SK-N-SH treated with all-trans-retinoic acid at 6 μM for 48 hours (cell line): ENCODE results near the gene CNTN4.

ENCODE experiments used
- ATAC-seq: fragments of 200-7000 bp; cut with Tn5 transposase; 3 replicates; pipeline ENCODE4 v1.9.1; 2020; ENCODE audit warnings: mild to moderate bottlenecking, moderate library complexity
- ARNTL ChIP-seq: fragments of 450-650 bp; formaldehyde crosslinking; IDR thresholded peaks from 2 replicates; pipeline ENCODE4 v1.5.0; 2020; ENCODE audit warnings: low read depth, mild to moderate bottlenecking, moderate library complexity, borderline replicate concordance
- BACH2 ChIP-seq: fragments of 250-450 bp; sonication (Bioruptor Pico); IDR thresholded peaks from 2 replicates; pipeline ENCODE4 v1.9.0; 2021; ENCODE audit warnings: mild to moderate bottlenecking, borderline replicate concordance
- CSDC2 ChIP-seq: fragments of 250-450 bp; sonication (Bioruptor Pico); IDR thresholded peaks from 2 replicates; pipeline ENCODE4 v1.5.0; 2020; ENCODE audit warnings: mild to moderate bottlenecking, moderate library complexity
- ESRRG ChIP-seq: fragments of 250-450 bp; sonication (Bioruptor Pico); IDR thresholded peaks from 2 replicates; pipeline ENCODE4 v1.6.1; 2021; ENCODE audit warnings: mild to moderate bottlenecking
- GLIS3 ChIP-seq: fragments of 250-450 bp; sonication (Bioruptor Pico); IDR thresholded peaks from 2 replicates; pipeline ENCODE4 v1.5.0; 2020; ENCODE audit warnings: mild to moderate bottlenecking, moderate library complexity
- ISL1 ChIP-seq: fragments of 250-450 bp; sonication (Bioruptor Pico); IDR thresholded peaks from 2 replicates; pipeline ENCODE4 v2.1.2; 2022; ENCODE audit warnings: mild to moderate bottlenecking, moderate library complexity
- OSR1 ChIP-seq: fragments of 250-450 bp; sonication (Bioruptor Pico); IDR thresholded peaks from 2 replicates; pipeline ENCODE4 v1.8.0; 2022; ENCODE audit warnings: moderate library complexity, mild to moderate bottlenecking, inconsistent platforms
- PPARA ChIP-seq: fragments of 250-450 bp; sonication (Bioruptor Pico); IDR thresholded peaks from 2 replicates; pipeline ENCODE4 v1.5.0; 2020; ENCODE audit warnings: mild to moderate bottlenecking, borderline replicate concordance
- RARB ChIP-seq: fragments of 250-450 bp; sonication (Bioruptor Pico); IDR thresholded peaks from 2 replicates; pipeline ENCODE4 v1.8.0; 2021; ENCODE audit warnings: mild to moderate bottlenecking, moderate library complexity
- SNAI2 ChIP-seq: fragments of 250-450 bp; sonication (Bioruptor Pico); IDR thresholded peaks from 2 replicates; pipeline ENCODE4 v1.5.0; 2020; ENCODE audit warnings: mild to moderate bottlenecking, moderate library complexity
- TCF4 ChIP-seq: fragments of 250-450 bp; sonication (Bioruptor Pico); IDR thresholded peaks from 2 replicates; pipeline ENCODE4 v1.8.0; 2021; ENCODE audit warnings: mild to moderate bottlenecking, moderate library complexity, borderline replicate concordance
- TOX ChIP-seq: fragments of 250-450 bp; sonication (Bioruptor Pico); IDR thresholded peaks from 2 replicates; pipeline ENCODE4 v1.8.0; 2021; ENCODE audit warnings: mild to moderate bottlenecking, moderate library complexity, borderline replicate concordance
- ZC3H10 ChIP-seq: fragments of 250-450 bp; sonication (Bioruptor Pico); IDR thresholded peaks from 2 replicates; pipeline ENCODE4 v1.5.1; 2021; ENCODE audit warnings: mild to moderate bottlenecking, moderate library complexity
- ZFP30 ChIP-seq: fragments of 450-650 bp; formaldehyde crosslinking; IDR thresholded peaks from 2 replicates; pipeline ENCODE4 v1.5.0; 2022; ENCODE audit warnings: mild to moderate bottlenecking, moderate library complexity
- ZNF565 ChIP-seq: fragments of 450-650 bp; formaldehyde crosslinking; conservative IDR thresholded peaks from 2 replicates; pipeline ENCODE4 v1.5.0; 2020; ENCODE audit warnings: low read depth, mild to moderate bottlenecking, moderate library complexity
- ZNF8 ChIP-seq: fragments of 450-650 bp; formaldehyde crosslinking; IDR thresholded peaks from 2 replicates; pipeline ENCODE4 v1.5.0; 2020; ENCODE audit warnings: mild to moderate bottlenecking, moderate library complexity
- TF ChIP-seq, protein P1 (sequence below): fragments of 250-450 bp; sonication (Bioruptor Pico); IDR thresholded peaks from 2 replicates; pipeline ENCODE4 v1.8.0; 2020; ENCODE audit warnings: mild to moderate bottlenecking, moderate library complexity, borderline replicate concordance
- TF ChIP-seq, protein P2 (sequence below): fragments of 250-450 bp; sonication (Bioruptor Pico); IDR thresholded peaks from 2 replicates; pipeline ENCODE4 v1.5.1; 2020; ENCODE audit warnings: low read depth, mild to moderate bottlenecking, moderate library complexity
- TF ChIP-seq, protein P3 (sequence below): fragments of 250-450 bp; sonication (Bioruptor Pico); IDR thresholded peaks from 2 replicates; pipeline ENCODE4 v1.5.1; 2021; ENCODE audit warnings: mild to moderate bottlenecking, moderate library complexity
- TF ChIP-seq, protein P4 (sequence below): fragments of 250-450 bp; sonication (Bioruptor Pico); IDR thresholded peaks from 2 replicates; pipeline ENCODE4 v1.5.0; 2020; ENCODE audit warnings: mild to moderate bottlenecking, moderate library complexity

CNTN4 gene

DNA sequence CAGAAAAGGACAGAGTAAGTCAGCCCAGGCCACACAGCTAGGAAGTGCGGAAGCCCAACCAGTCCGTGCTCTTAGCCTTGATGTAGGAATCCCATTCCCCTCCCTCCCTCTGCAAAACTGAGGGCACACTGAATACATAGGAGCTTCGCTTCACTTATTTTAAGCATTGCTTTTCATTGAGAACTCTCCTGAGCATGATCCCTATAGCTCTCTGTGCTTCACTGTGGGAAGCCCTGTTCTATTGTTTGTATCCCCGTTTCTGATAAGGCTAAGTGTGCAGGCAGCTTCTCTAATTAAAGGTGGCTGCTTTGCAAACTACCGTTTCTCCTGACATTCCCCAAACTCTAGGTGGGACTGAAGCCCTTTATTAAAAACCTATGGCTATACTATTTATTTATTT, 981.6 kb downstream of the CNTN4 start:
- ATAC-seq: no peak
- TF ChIP-seq PPARA (CRISPR knock-in tag): no peak
- no peak for TF ChIP-seq GLIS3
- TF ChIP-seq, protein P1, sequence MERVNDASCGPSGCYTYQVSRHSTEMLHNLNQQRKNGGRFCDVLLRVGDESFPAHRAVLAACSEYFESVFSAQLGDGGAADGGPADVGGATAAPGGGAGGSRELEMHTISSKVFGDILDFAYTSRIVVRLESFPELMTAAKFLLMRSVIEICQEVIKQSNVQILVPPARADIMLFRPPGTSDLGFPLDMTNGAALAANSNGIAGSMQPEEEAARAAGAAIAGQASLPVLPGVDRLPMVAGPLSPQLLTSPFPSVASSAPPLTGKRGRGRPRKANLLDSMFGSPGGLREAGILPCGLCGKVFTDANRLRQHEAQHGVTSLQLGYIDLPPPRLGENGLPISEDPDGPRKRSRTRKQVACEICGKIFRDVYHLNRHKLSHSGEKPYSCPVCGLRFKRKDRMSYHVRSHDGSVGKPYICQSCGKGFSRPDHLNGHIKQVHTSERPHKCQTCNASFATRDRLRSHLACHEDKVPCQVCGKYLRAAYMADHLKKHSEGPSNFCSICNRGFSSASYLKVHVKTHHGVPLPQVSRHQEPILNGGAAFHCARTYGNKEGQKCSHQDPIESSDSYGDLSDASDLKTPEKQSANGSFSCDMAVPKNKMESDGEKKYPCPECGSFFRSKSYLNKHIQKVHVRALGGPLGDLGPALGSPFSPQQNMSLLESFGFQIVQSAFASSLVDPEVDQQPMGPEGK: no peak
- no peak for TF ChIP-seq ZC3H10 (CRISPR knock-in tag)
- no peak for TF ChIP-seq ZNF8 (CRISPR knock-in tag)
- no peak for TF ChIP-seq ZNF565 (CRISPR knock-in tag)
- no peak for TF ChIP-seq TOX
- TF ChIP-seq, protein P2, sequence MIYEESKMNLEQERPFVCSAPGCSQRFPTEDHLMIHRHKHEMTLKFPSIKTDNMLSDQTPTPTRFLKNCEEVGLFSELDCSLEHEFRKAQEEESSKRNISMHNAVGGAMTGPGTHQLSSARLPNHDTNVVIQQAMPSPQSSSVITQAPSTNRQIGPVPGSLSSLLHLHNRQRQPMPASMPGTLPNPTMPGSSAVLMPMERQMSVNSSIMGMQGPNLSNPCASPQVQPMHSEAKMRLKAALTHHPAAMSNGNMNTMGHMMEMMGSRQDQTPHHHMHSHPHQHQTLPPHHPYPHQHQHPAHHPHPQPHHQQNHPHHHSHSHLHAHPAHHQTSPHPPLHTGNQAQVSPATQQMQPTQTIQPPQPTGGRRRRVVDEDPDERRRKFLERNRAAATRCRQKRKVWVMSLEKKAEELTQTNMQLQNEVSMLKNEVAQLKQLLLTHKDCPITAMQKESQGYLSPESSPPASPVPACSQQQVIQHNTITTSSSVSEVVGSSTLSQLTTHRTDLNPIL (CRISPR knock-in tag): no peak
- no peak for TF ChIP-seq BACH2 (CRISPR knock-in tag)
- TF ChIP-seq CSDC2 (CRISPR knock-in tag): no peak
- TF ChIP-seq, protein P3, sequence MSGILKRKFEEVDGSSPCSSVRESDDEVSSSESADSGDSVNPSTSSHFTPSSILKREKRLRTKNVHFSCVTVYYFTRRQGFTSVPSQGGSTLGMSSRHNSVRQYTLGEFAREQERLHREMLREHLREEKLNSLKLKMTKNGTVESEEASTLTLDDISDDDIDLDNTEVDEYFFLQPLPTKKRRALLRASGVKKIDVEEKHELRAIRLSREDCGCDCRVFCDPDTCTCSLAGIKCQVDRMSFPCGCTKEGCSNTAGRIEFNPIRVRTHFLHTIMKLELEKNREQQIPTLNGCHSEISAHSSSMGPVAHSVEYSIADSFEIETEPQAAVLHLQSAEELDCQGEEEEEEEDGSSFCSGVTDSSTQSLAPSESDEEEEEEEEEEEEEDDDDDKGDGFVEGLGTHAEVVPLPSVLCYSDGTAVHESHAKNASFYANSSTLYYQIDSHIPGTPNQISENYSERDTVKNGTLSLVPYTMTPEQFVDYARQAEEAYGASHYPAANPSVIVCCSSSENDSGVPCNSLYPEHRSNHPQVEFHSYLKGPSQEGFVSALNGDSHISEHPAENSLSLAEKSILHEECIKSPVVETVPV (CRISPR knock-in tag): no peak
- no peak for TF ChIP-seq ESRRG (CRISPR knock-in tag)
- TF ChIP-seq SNAI2 (CRISPR knock-in tag): no peak
- TF ChIP-seq ARNTL: no peak
- TF ChIP-seq RARB (CRISPR knock-in tag): no peak
- no peak for TF ChIP-seq ZFP30
- no peak for TF ChIP-seq TCF4 (CRISPR knock-in tag)
- no peak for TF ChIP-seq OSR1 (CRISPR knock-in tag)
- no peak for TF ChIP-seq ISL1 (CRISPR knock-in tag)

DNA sequence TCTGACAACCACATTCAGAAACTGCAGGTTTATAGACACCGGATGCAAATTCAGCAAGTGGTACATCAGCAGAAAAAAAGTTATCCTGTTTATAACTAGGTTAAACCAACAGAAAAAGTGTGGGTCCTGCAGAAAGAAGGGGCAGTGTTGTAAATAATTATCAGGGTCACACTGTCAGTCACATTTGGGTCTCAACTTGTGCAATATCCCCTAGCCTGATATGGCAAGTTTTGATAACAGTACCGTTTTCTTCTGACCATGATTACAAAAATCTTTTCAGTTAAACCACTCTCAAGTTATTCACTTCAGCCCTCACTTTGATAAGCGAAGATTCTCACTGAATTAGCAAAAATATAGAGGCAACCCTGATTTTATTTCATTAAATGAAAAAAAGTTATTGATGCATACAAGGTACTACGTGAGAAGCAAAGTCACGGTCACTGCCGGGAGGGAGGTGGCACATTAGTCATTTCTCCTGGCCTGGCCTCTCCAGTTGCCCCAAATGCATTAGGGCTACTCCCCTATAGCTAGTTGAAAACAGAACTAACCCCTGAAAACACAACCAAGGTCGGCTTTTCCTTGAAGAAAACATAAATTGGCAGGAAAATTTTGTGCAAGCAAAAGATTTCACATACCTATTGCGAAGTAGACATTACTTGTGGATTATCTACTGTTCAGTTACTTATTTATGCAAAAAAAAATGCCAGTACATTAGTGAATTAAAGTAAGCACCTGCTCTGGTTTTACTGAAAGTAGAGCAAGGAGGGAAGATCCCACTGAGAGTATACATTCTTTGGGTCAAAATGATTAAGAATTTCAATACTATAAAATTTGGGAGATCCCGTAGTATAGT, 982.9 kb downstream of the CNTN4 start:
- ATAC-seq: no peak
- TF ChIP-seq ISL1 (CRISPR knock-in tag): no peak
- TF ChIP-seq, all 23 proteins: peak for 0

DNA sequence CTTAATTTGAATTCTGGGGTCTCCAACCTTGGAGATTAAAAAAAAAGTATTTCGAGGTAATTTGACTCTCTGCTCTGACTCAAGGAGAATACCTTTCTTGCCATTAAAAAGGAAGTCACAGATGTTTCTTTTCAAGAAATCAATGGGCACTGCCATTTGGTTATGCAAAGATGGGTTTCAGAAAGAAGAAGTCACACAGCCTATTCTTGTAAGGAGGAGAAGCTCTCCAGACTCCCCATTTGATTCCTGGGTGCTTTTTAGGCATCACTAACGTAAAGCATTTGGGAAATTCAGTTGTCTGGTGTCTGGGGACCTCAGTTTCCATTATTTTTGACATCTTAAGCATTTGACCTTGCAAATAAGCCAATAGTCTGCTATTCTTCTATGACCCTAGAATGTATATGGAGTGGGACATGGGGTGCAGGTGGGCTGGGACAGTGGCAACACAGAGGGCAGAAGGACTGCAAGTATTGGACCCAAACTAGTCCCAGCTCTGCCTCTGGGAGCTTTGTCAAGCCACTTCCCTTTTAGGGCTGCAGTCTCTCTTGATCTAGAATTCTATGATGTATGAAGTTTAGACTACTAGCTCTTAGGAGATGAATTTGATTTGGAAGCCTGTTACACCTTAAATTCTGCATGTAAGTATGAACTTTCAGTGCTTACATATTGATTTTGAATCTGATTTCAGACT, 983.7 kb downstream of the CNTN4 start:
- no peak for TF ChIP-seq TOX
- no peak for TF ChIP-seq SNAI2 (CRISPR knock-in tag)
- TF ChIP-seq PPARA (CRISPR knock-in tag): no peak
- no peak for TF ChIP-seq ZNF565 (CRISPR knock-in tag)
- TF ChIP-seq TCF4 (CRISPR knock-in tag): no peak
- TF ChIP-seq GLIS3: no peak
- TF ChIP-seq OSR1 (CRISPR knock-in tag): no peak
- TF ChIP-seq, protein P4, sequence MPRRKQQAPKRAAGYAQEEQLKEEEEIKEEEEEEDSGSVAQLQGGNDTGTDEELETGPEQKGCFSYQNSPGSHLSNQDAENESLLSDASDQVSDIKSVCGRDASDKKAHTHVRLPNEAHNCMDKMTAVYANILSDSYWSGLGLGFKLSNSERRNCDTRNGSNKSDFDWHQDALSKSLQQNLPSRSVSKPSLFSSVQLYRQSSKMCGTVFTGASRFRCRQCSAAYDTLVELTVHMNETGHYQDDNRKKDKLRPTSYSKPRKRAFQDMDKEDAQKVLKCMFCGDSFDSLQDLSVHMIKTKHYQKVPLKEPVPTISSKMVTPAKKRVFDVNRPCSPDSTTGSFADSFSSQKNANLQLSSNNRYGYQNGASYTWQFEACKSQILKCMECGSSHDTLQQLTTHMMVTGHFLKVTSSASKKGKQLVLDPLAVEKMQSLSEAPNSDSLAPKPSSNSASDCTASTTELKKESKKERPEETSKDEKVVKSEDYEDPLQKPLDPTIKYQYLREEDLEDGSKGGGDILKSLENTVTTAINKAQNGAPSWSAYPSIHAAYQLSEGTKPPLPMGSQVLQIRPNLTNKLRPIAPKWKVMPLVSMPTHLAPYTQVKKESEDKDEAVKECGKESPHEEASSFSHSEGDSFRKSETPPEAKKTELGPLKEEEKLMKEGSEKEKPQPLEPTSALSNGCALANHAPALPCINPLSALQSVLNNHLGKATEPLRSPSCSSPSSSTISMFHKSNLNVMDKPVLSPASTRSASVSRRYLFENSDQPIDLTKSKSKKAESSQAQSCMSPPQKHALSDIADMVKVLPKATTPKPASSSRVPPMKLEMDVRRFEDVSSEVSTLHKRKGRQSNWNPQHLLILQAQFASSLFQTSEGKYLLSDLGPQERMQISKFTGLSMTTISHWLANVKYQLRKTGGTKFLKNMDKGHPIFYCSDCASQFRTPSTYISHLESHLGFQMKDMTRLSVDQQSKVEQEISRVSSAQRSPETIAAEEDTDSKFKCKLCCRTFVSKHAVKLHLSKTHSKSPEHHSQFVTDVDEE (CRISPR knock-in tag): no peak
- TF ChIP-seq ZC3H10 (CRISPR knock-in tag): no peak
- TF ChIP-seq, protein P2 (CRISPR knock-in tag): no peak
- TF ChIP-seq BACH2 (CRISPR knock-in tag): no peak
- no peak for TF ChIP-seq ESRRG (CRISPR knock-in tag)
- TF ChIP-seq RARB (CRISPR knock-in tag): no peak
- TF ChIP-seq, all 23 proteins: peak for 0
- ATAC-seq: no peak
